Smooth muscle cell (in vitro differentiated cells): ENCODE data around the gene DCLK2. TPM values are rescaled to one million over a fixed set of nuclear protein-coding genes. Genes with fewer than 3 reads are reported as not detected.

Source experiments
- DNase-seq: peaks from one replicate; lab custom pipeline; 2025; ENCODE audit not compliant: unreplicated experiment; lab: John Stamatoyannopoulos, UW
- H2AFZ ChIP-seq: fragments of 200-600 bp; sonication (generic); 2 replicates; pipeline ENCODE4 v1.6.0; 2016; ENCODE audit warnings: antibody characterized with exemption, low read depth, mild to moderate bottlenecking
- H3F3A ChIP-seq: fragments of 200-600 bp; sonication (generic); 2 replicates; pipeline ENCODE4 v1.6.0; 2017; ENCODE audit warnings: antibody characterized with exemption, low read depth
- H3K27ac ChIP-seq: fragments of 200-600 bp; sonication (generic); 2 replicates; pipeline ENCODE4 v1.5.1; 2016; ENCODE audit warnings: low read depth, mild to moderate bottlenecking
- H3K27me3 ChIP-seq: fragments of 200-600 bp; sonication (generic); 2 replicates; pipeline ENCODE4 v1.6.1; 2016; ENCODE audit warnings: low read depth, mild to moderate bottlenecking
- H3K36me3 ChIP-seq: fragments of 200-600 bp; sonication (generic); 2 replicates; pipeline ENCODE4 v1.5.1; 2016; ENCODE audit warnings: low read depth
- H3K4me1 ChIP-seq: fragments of 200-600 bp; sonication (generic); 2 replicates; pipeline ENCODE4 v1.5.1; 2016; ENCODE audit warnings: low read depth
- H3K4me2 ChIP-seq: fragments of 200-600 bp; sonication (generic); 2 replicates; pipeline ENCODE4 v1.6.0; 2016; ENCODE audit warnings: mild to moderate bottlenecking
- H3K4me3 ChIP-seq: fragments of 200-600 bp; sonication (generic); 2 replicates; pipeline ENCODE4 v1.5.1; 2016; ENCODE audit warnings: mild to moderate bottlenecking
- H3K79me2 ChIP-seq: fragments of 200-600 bp; sonication (generic); 2 replicates; pipeline ENCODE4 v1.6.0; 2016; ENCODE audit warnings: low read depth, mild to moderate bottlenecking
- H3K9ac ChIP-seq: fragments of 200-600 bp; sonication (generic); 2 replicates; pipeline ENCODE4 v1.6.0; 2016; ENCODE audit warnings: low read depth
- H3K9me3 ChIP-seq: fragments of 200-600 bp; sonication (generic); replicated peaks from 2 replicates; pipeline ENCODE4 v1.5.1; 2016; ENCODE audit warnings: low read depth
- H4K20me1 ChIP-seq: fragments of 200-600 bp; sonication (generic); 2 replicates; pipeline ENCODE4 v1.6.0; 2016; ENCODE audit warnings: low read depth
- CTCF ChIP-seq: fragments of 200-600 bp; sonication (generic); IDR thresholded peaks from 2 replicates; pipeline ENCODE4 v1.5.1; 2017; ENCODE audit warnings: borderline replicate concordance, mild to moderate bottlenecking, antibody characterized with exemption; ENCODE audit not compliant: insufficient read depth, poor library complexity, severe bottlenecking
- WGBS: methylation state at CpG from one replicate; pipeline ENCODE4 v1.1.7; 2016; ENCODE audit warnings: low lambda C conversion rate; 5-methylcytosine and 5-hydroxymethylcytosine counted together
- polyA plus RNA-seq: library from polyadenylated mRNA; unstranded; fragments of >200 nt; fragmentation: Nextera tagmentation; extraction: Ambion mirVana; gene quantifications from 2 replicates; pipeline ENCODE4 v1.2.1, GENCODE V29; 2016
- total RNA-seq: library from RNA; depleted of rRNA; stranded (reverse); fragments of >200 nt; gene quantifications from 2 replicates; pipeline ENCODE4 v1.2.3, GENCODE V29; 2014

DCLK2 gene
- total and polyA plus RNA-seq, 2 experiments from 2014 or later: 1.3 to 4.8 TPM

GRCh38 chr4:150074064-150074463 is 4.2 kb upstream of the DCLK2 start:
- Histone ChIP-seq H3K36me3 (no peaks in the 10 kb centered on the region), H4K20me1 (no peaks in the 10 kb centered on the region), H3F3A (no peaks in the 10 kb centered on the region), H3K4me2 (no peak overlapping the region), H2AFZ (no peak overlapping the region), H3K27ac (no peak overlapping the region), H3K27me3 (peaks cover 4% of the 10 kb centered on the region), H3K9ac (no peak overlapping the region), H3K4me3 (no peak overlapping the region), H3K4me1 (no peaks in the 10 kb centered on the region), H3K79me2 (no peaks in the 10 kb centered on the region), H3K9me3 (no peaks in the 10 kb centered on the region)
- 92% methylated on average over 2 of the region's 2 CpGs for WGBS
- no peak for TF ChIP-seq CTCF
- no peak for DNase-seq

- Histone ChIP-seq H3K9ac (peak overlapping the region; percentile 31), H3K36me3 (no peaks in the 10 kb centered on the region), H3F3A (no peaks in the 10 kb centered on the region), H4K20me1 (peaks cover 7% of the 10 kb centered on the region), H3K4me2 (peak overlapping the region; percentile 98), H3K9me3 (no peaks in the 10 kb centered on the region), H3K27ac (no peak overlapping the region), H3K4me3 (peak overlapping the region; percentile 76), H2AFZ (peak overlapping the region; percentile 97), H3K79me2 (peaks cover 4% of the 10 kb centered on the region), H3K4me1 (no peaks in the 10 kb centered on the region), H3K27me3 (peaks cover 11% of the 10 kb centered on the region)
- no peak for TF ChIP-seq CTCF
- DNase-seq: peak; percentile 62
- under 1% methylated on average over 41 of the region's 59 CpGs for WGBS
Measured at GRCh38 chr4:150078579-150079080, 385 bp downstream of the DCLK2 start.

DNA sequence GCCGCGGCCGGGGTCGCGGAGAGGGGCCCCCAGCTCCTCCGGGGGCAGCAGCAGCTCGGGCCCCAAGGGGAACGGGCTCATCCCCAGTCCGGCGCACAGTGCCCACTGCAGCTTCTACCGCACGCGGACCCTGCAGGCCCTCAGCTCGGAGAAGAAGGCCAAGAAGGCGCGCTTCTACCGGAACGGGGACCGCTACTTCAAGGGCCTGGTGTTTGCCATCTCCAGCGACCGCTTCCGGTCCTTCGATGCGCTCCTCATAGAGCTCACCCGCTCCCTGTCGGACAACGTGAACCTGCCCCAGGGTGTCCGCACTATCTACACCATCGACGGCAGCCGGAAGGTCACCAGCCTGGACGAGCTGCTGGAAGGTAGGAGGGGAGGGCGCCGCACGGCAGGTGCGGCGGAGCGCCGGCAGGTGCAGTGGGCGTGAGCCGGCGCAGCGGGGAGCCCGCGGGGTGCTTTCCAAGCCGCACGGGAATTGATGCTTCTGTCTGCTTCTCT is 886 bp downstream of the DCLK2 start:
- Histone ChIP-seq H3K36me3 (no peaks in the 10 kb centered on the region), H3K27ac (no peak overlapping the region), H3F3A (no peaks in the 10 kb centered on the region), H3K79me2 (peaks cover 5% of the 10 kb centered on the region), H3K9me3 (no peaks in the 10 kb centered on the region), H3K27me3 (peaks cover 11% of the 10 kb centered on the region), H3K4me2 (peak overlapping the region; percentile 98), H3K4me1 (no peaks in the 10 kb centered on the region), H3K4me3 (peak overlapping the region; percentile 76), H3K9ac (no peak overlapping the region), H2AFZ (peak overlapping the region; percentile 97), H4K20me1 (peaks cover 7% of the 10 kb centered on the region)
- TF ChIP-seq CTCF: no peak
- WGBS: 3% methylated on average over 45 of the region's 47 CpGs
- DNase-seq: peak; percentile 21

GRCh38 chr4:150080337-150080736 is 2.1 kb downstream of the DCLK2 start:
- no peaks in the 10 kb centered on the region for H3F3A ChIP-seq
- no peak for TF ChIP-seq CTCF
- peaks cover 5% of the 10 kb centered on the region for H3K79me2 ChIP-seq
- no peak for DNase-seq
- H3K27me3 ChIP-seq: peaks cover 11% of the 10 kb centered on the region
- WGBS: 88% methylated on average over 5 of the region's 5 CpGs
- H2AFZ ChIP-seq: no peak overlapping the region
- H3K36me3 ChIP-seq: no peaks in the 10 kb centered on the region
- no peak overlapping the region for H3K9ac ChIP-seq
- H4K20me1 ChIP-seq: peaks cover 7% of the 10 kb centered on the region
- H3K4me2 ChIP-seq: peak overlapping the region; percentile 0
- no peak overlapping the region for H3K27ac ChIP-seq
- no peak overlapping the region for H3K4me3 ChIP-seq
- no peaks in the 10 kb centered on the region for H3K9me3 ChIP-seq
- no peaks in the 10 kb centered on the region for H3K4me1 ChIP-seq
